ENCODE measurements around the gene RABGAP1L. TPM values are rescaled to one million over a fixed set of nuclear protein-coding genes. Genes with fewer than 3 reads are reported as not detected.

RABGAP1L gene
- total RNA-seq, 2 experiments from 2014 or later = 98.1 to 158 TPM

- intact Hi-C loops (cut with micrococcal nuclease; ENCODE audit: unreplicated experiment) = no loop called here
Observed at GRCh38 chr1:174239541-174239940, 80.2 kb downstream of the RABGAP1L start.

GRCh38 chr1:174242856-174243255 lies 83.5 kb downstream of the RABGAP1L start:
- Histone ChIP-seq H2AFZ (ENCODE audit: low read length) (no peak overlapping the region), H3K79me2 (ENCODE audit: insufficient read depth, low read depth, low read length) (no peaks in the 10 kb centered on the region), H4K20me1 (ENCODE audit: insufficient read depth, low read length) (no peaks in the 10 kb centered on the region), H3K4me1 (ENCODE audit: insufficient read depth, low read length, poor library complexity, severe bottlenecking) (no peaks in the 10 kb centered on the region), H3K36me3 (ENCODE audit: insufficient read depth, low read length) (peaks cover 40% of the 10 kb centered on the region), H3K9me3 (ENCODE audit: low read length) (no peaks in the 10 kb centered on the region), H3K27ac (ENCODE audit: low read depth, low read length, poor library complexity, severe bottlenecking) (no peak overlapping the region), H3K4me2 (ENCODE audit: low read length) (no peak overlapping the region), H3K4me3 (ENCODE audit: low read depth, low read length, poor library complexity, severe bottlenecking) (no peak overlapping the region), H3K9me2 (ENCODE audit: insufficient read depth, low read length) (no peaks in the 10 kb centered on the region)
- no peak for DNase-seq (ENCODE audit: low spot score)
- intact Hi-C loops (cut with micrococcal nuclease; ENCODE audit: unreplicated experiment) = no loop called here
- POLR2A ChIA-PET = no interaction called here
- TF ChIP-seq EZH2phosphoT487 (IDR thresholded peaks at IDR 0.05; ENCODE audit: borderline replicate concordance, low read depth, low read length) (no peak), CTCF (conservative IDR thresholded peaks at IDR 0.05; ENCODE audit: low read length) (no peak)
- CTCF ChIA-PET (ENCODE audit: unreplicated experiment) = no interaction called here
- no TSS peak for BruUV-seq (replicated peaks)

More at GRCh38 chr1:174239541-174239940, 80.2 kb downstream of the RABGAP1L start:
- H3K4me3 ChIP-seq (ENCODE audit: low read depth, low read length, poor library complexity, severe bottlenecking) = no peak overlapping the region
- no peaks in the 10 kb centered on the region for H3K9me3 ChIP-seq (ENCODE audit: low read length)
- no peak overlapping the region for H3K27ac ChIP-seq (ENCODE audit: low read depth, low read length, poor library complexity, severe bottlenecking)
- H3K4me2 ChIP-seq (ENCODE audit: low read length) = no peak overlapping the region
- no peak for DNase-seq (ENCODE audit: low spot score)
- H3K36me3 ChIP-seq (ENCODE audit: insufficient read depth, low read length) = peaks cover 23% of the 10 kb centered on the region
- no peak for TF ChIP-seq CTCF (conservative IDR thresholded peaks at IDR 0.05; ENCODE audit: low read length)
- no peak for TF ChIP-seq EZH2phosphoT487 (IDR thresholded peaks at IDR 0.05; ENCODE audit: borderline replicate concordance, low read depth, low read length)
- no peaks in the 10 kb centered on the region for H3K9me2 ChIP-seq (ENCODE audit: insufficient read depth, low read length)
- BruUV-seq (replicated peaks) = no TSS peak
- no peaks in the 10 kb centered on the region for H4K20me1 ChIP-seq (ENCODE audit: insufficient read depth, low read length)
- no peak overlapping the region for H2AFZ ChIP-seq (ENCODE audit: low read length)
- no peaks in the 10 kb centered on the region for H3K4me1 ChIP-seq (ENCODE audit: insufficient read depth, low read length, poor library complexity, severe bottlenecking)
- POLR2A ChIA-PET = interaction anchor here (0.8 to 1.2 kb wide), 2 partner anchors 9 to 10 kb away, joined by 3 to 4 read pairs; no protein-coding TSS in a partner anchor
- no peaks in the 10 kb centered on the region for H3K79me2 ChIP-seq (ENCODE audit: insufficient read depth, low read depth, low read length)
- CTCF ChIA-PET (ENCODE audit: unreplicated experiment) = no interaction called here

GRCh38 chr1:174243451-174244000 lies 84.2 kb downstream of the RABGAP1L start:
- H3K79me2 ChIP-seq (ENCODE audit: insufficient read depth, low read depth, low read length) = no peaks in the 10 kb centered on the region
- intact Hi-C loops (cut with micrococcal nuclease; ENCODE audit: unreplicated experiment) = no loop called here
- TF ChIP-seq EZH2phosphoT487 (IDR thresholded peaks at IDR 0.05; ENCODE audit: borderline replicate concordance, low read depth, low read length) = no peak
- TF ChIP-seq CTCF (conservative IDR thresholded peaks at IDR 0.05; ENCODE audit: low read length) = no peak
- no peak overlapping the region for H2AFZ ChIP-seq (ENCODE audit: low read length)
- no TSS peak for BruUV-seq (replicated peaks)
- H3K36me3 ChIP-seq (ENCODE audit: insufficient read depth, low read length) = peaks cover 40% of the 10 kb centered on the region
- ChIA-PET CTCF (ENCODE audit: unreplicated experiment) (no interaction called here), POLR2A (interaction anchor here (1.3 kb wide), 1 partner anchor 22 kb away, joined by 3 read pairs; no protein-coding TSS in a partner anchor)
- no peak overlapping the region for H3K4me3 ChIP-seq (ENCODE audit: low read depth, low read length, poor library complexity, severe bottlenecking)
- no peaks in the 10 kb centered on the region for H3K4me1 ChIP-seq (ENCODE audit: insufficient read depth, low read length, poor library complexity, severe bottlenecking)
- DNase-seq (ENCODE audit: low spot score) = no peak
- H3K27ac ChIP-seq (ENCODE audit: low read depth, low read length, poor library complexity, severe bottlenecking) = no peak overlapping the region
- no peaks in the 10 kb centered on the region for H4K20me1 ChIP-seq (ENCODE audit: insufficient read depth, low read length)
- no peaks in the 10 kb centered on the region for H3K9me2 ChIP-seq (ENCODE audit: insufficient read depth, low read length)
- no peaks in the 10 kb centered on the region for H3K9me3 ChIP-seq (ENCODE audit: low read length)
- H3K4me2 ChIP-seq (ENCODE audit: low read length) = no peak overlapping the region

Data from OCI-LY7 (cell line).